Ishikawa (cell line): ENCODE measurements around the gene SFN.

Experiments
- EGR1 ChIP-seq: IDR thresholded peaks from 2 replicates; pipeline ENCODE4 v1.6.1; 2012
- FOXM1 ChIP-seq: IDR thresholded peaks from 2 replicates; pipeline ENCODE4 v1.6.1; 2012; ENCODE audit warnings: low read depth, borderline replicate concordance
- MAX ChIP-seq: IDR thresholded peaks from 2 replicates; pipeline ENCODE4 v1.6.1; 2012
- NFIC ChIP-seq: IDR thresholded peaks from 2 replicates; pipeline ENCODE4 v1.6.1; 2012
- RAD21 ChIP-seq: IDR thresholded peaks from 2 replicates; pipeline ENCODE4 v1.6.1; 2012; ENCODE audit warnings: low read depth
- REST ChIP-seq: IDR thresholded peaks from 2 replicates; pipeline ENCODE4 v1.6.1; 2012; ENCODE audit warnings: low read depth, mild to moderate bottlenecking
- TAF1 ChIP-seq: IDR thresholded peaks from 2 replicates; pipeline ENCODE4 v1.6.1; 2012; ENCODE audit warnings: low read depth, mild to moderate bottlenecking
- TEAD4 ChIP-seq: IDR thresholded peaks from 2 replicates; pipeline ENCODE4 v1.6.1; 2012
- USF1 ChIP-seq: IDR thresholded peaks from 2 replicates; pipeline ENCODE4 v1.6.1; 2012
- YY1 ChIP-seq: IDR thresholded peaks from 2 replicates; pipeline ENCODE4 v1.6.1; 2012; ENCODE audit warnings: low read depth
- ZBTB7A ChIP-seq: IDR thresholded peaks from 2 replicates; pipeline ENCODE4 v1.6.1; 2012; ENCODE audit warnings: low read depth

- TF ChIP-seq ZBTB7A (no peak), TEAD4 (peak; percentile 65; the same call in 1 of the 2 replicates), USF1 (no peak), REST (no peak), MAX (no peak; the same call in 1 of the 2 replicates), FOXM1 (no peak), TAF1 (no peak), RAD21 (peak; percentile 85), NFIC (peak; percentile 85), EGR1 (no peak), YY1 (no peak; the same call in 1 of the 2 replicates)
Observed at GRCh38 chr1:26853156-26853555, 9.8 kb upstream of the SFN start.
